ENCODE measurements around the gene STK32A. TPM values are rescaled to one million over a fixed set of nuclear protein-coding genes. Genes with fewer than 3 reads are reported as not detected.
"Not testable (repeated sequence)": the region's sequence is repeated elsewhere in the genome, so short reads cannot be mapped to it uniquely, and the experiment has no call there.

Gene STK32A
- polyA plus RNA-seq, 1 experiment = 1.2 TPM

GRCh38 chr5:147360816-147361215 is 126.0 kb downstream of the STK32A start:
- Histone ChIP-seq H3K4me3 (ENCODE audit: low read depth, low read length) (no peak overlapping the region), H3K36me3 (ENCODE audit: control insufficient read depth, insufficient read depth, low read length) (no peaks in the 10 kb centered on the region), H3K27me3 (ENCODE audit: control insufficient read depth, insufficient read depth, low read length) (no peaks in the 10 kb centered on the region; the same call in 1 of the 2 replicates)
- no peak for TF ChIP-seq CTCF (IDR thresholded peaks at IDR 0.05; ENCODE audit: insufficient read depth, low read depth, low read length)
- CTCF ChIA-PET = interaction anchor here (1.9 kb wide), 1 partner anchor 9 kb away, joined by 8 read pairs; no protein-coding TSS in a partner anchor
- DNase-seq (ENCODE audit: low read depth) = no peak
- POLR2A ChIA-PET = no interaction called here

GRCh38 chr5:147361441-147362175 is 126.8 kb downstream of the STK32A start:
- no peaks in the 10 kb centered on the region; the same call in 1 of the 2 replicates for H3K27me3 ChIP-seq (ENCODE audit: control insufficient read depth, insufficient read depth, low read length)
- ChIA-PET POLR2A (no interaction called here), CTCF (interaction anchor here (1.9 kb wide), 1 partner anchor 8 kb away, joined by 8 read pairs; no protein-coding TSS in a partner anchor)
- no peak overlapping the region for H3K4me3 ChIP-seq (ENCODE audit: low read depth, low read length)
- H3K36me3 ChIP-seq (ENCODE audit: control insufficient read depth, insufficient read depth, low read length) = no peaks in the 10 kb centered on the region
- TF ChIP-seq CTCF (IDR thresholded peaks at IDR 0.05; ENCODE audit: insufficient read depth, low read depth, low read length) = no peak
- no peak for DNase-seq (ENCODE audit: low read depth)

GRCh38 chr5:147367381-147367780 is 132.6 kb downstream of the STK32A start:
- DNase-seq (ENCODE audit: low read depth); H3K4me3 ChIP-seq (ENCODE audit: low read depth, low read length); H3K36me3 ChIP-seq (ENCODE audit: control insufficient read depth, insufficient read depth, low read length); POLR2A ChIA-PET; H3K27me3 ChIP-seq (ENCODE audit: control insufficient read depth, insufficient read depth, low read length): not testable (repeated sequence)
- CTCF ChIA-PET = interaction anchor here (1.1 kb wide), 1 partner anchor 9 kb away, joined by 5 read pairs; no protein-coding TSS in a partner anchor

GRCh38 chr5:147369742-147370374 is 135.0 kb downstream of the STK32A start:
- Histone ChIP-seq H3K36me3 (ENCODE audit: control insufficient read depth, insufficient read depth, low read length) (no peaks in the 10 kb centered on the region), H3K4me3 (ENCODE audit: low read depth, low read length) (no peak overlapping the region), H3K27me3 (ENCODE audit: control insufficient read depth, insufficient read depth, low read length) (no peaks in the 10 kb centered on the region)
- POLR2A ChIA-PET = no interaction called here
- no peak for DNase-seq (ENCODE audit: low read depth)
- CTCF ChIA-PET = interaction anchor here (0.6 to 2.4 kb wide), 16 partner anchors 9 to 837 kb away, joined by 3 to 37 read pairs (median 4); partner anchors contain the start of gene STK32A
- TF ChIP-seq CTCF (IDR thresholded peaks at IDR 0.05; ENCODE audit: insufficient read depth, low read depth, low read length) = peak; percentile 44

- DNase-seq (ENCODE audit: low read depth) = no peak
These were observed 136.5 kb downstream of the STK32A start for GRCh38 chr5:147371290-147371689.

More at GRCh38 chr5:147371290-147371689, 136.5 kb downstream of the STK32A start:
- no peak for TF ChIP-seq CTCF (IDR thresholded peaks at IDR 0.05; ENCODE audit: insufficient read depth, low read depth, low read length)
- Histone ChIP-seq H3K4me3 (ENCODE audit: low read depth, low read length) (no peak overlapping the region), H3K36me3 (ENCODE audit: control insufficient read depth, insufficient read depth, low read length) (no peaks in the 10 kb centered on the region), H3K27me3 (ENCODE audit: control insufficient read depth, insufficient read depth, low read length) (no peaks in the 10 kb centered on the region)
- ChIA-PET CTCF (interaction anchor here (0.8 kb wide), 1 partner anchor 8 kb away, joined by 3 read pairs; no protein-coding TSS in a partner anchor), POLR2A (no interaction called here)

Data from BJ (cell line).